Vagina (tissue), 2 donors: ENCODE measurements around the gene LPP. TPM values are rescaled to one million over a fixed set of nuclear protein-coding genes. Genes with fewer than 3 reads are reported as not detected.

Experiments
- DNase-seq, 2 donors: peaks; one replicate each; pipeline ENCODE4 v3.0.0-alpha.2; 2017; ENCODE audit errors: extremely low spot score in 2 of 2
- H3K27ac ChIP-seq: fragments of 200-600 bp; sonication (generic); one replicate; pipeline ENCODE4 v1.5.1; 2019
- H3K27me3 ChIP-seq: fragments of 200-600 bp; sonication (generic); one replicate; pipeline ENCODE4 v1.5.1; 2019
- H3K36me3 ChIP-seq, 2 donors: fragments of 200-600 bp; sonication (generic); one replicate each; pipeline ENCODE4 v1.5.1; 2017 to 2019
- H3K4me1 ChIP-seq: fragments of 200-600 bp; sonication (generic); one replicate; pipeline ENCODE4 v1.5.1; 2019
- H3K4me3 ChIP-seq, 2 donors: fragments of 200-600 bp; sonication (generic); 1 replicate in 1 of 2; 2 replicates in 1 of 2; pipeline ENCODE4 v1.5.1; 2016 to 2019
- H3K9me3 ChIP-seq: fragments of 200-600 bp; sonication (generic); one replicate; pipeline ENCODE4 v1.5.1; 2019
- POLR2A ChIP-seq, 2 donors: fragments of 450-650 bp; IDR thresholded peaks; one replicate each; pipeline ENCODE4 v1.6.1; 2017; ENCODE audit warnings: antibody characterized with exemption in 2 of 2, mild to moderate bottlenecking in 2 of 2, moderate library complexity in 2 of 2
- POLR2AphosphoS5 ChIP-seq, 2 donors: sonication (generic); formaldehyde crosslinking; IDR thresholded peaks; one replicate each; pipeline ENCODE4 v1.9.0; 2017; ENCODE audit warnings: antibody characterized with exemption in 2 of 2, mild to moderate bottlenecking in 2 of 2, low read depth in 1 of 2; ENCODE audit not compliant: insufficient read depth in 1 of 2
- intact Hi-C: fragments of 100-400 bp; cut with DNase I; formaldehyde crosslinking; loops from one replicate; pipeline ENCODE4 v1.15.1; 2023
- total RNA-seq: library from RNA; depleted of rRNA; stranded (reverse); fragments of >200 nt; gene quantifications from one replicate; pipeline ENCODE4 v1.2.3, GENCODE V29; 2016
- TF ChIP-seq, protein P1 (sequence below), 3 experiments: fragments of 450-650 bp in 2 of 3; fragments of 200-600 bp in 1 of 3; sonication (generic) in 1 of 3; IDR thresholded peaks; one replicate each; pipeline ENCODE4 v1.5.1; 2017 to 2019; ENCODE audit warnings: antibody characterized with exemption in 3 of 3, mild to moderate bottlenecking in 2 of 3, moderate library complexity in 2 of 3

Gene LPP
- total RNA-seq, 1 donor from 2014 or later: 248 TPM

- no peaks in the 10 kb centered on the region for H3K9me3 ChIP-seq
- H3K4me1 ChIP-seq: peaks cover 25% of the 10 kb centered on the region
- TF ChIP-seq, protein P1, sequence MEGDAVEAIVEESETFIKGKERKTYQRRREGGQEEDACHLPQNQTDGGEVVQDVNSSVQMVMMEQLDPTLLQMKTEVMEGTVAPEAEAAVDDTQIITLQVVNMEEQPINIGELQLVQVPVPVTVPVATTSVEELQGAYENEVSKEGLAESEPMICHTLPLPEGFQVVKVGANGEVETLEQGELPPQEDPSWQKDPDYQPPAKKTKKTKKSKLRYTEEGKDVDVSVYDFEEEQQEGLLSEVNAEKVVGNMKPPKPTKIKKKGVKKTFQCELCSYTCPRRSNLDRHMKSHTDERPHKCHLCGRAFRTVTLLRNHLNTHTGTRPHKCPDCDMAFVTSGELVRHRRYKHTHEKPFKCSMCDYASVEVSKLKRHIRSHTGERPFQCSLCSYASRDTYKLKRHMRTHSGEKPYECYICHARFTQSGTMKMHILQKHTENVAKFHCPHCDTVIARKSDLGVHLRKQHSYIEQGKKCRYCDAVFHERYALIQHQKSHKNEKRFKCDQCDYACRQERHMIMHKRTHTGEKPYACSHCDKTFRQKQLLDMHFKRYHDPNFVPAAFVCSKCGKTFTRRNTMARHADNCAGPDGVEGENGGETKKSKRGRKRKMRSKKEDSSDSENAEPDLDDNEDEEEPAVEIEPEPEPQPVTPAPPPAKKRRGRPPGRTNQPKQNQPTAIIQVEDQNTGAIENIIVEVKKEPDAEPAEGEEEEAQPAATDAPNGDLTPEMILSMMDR (IDR thresholded peaks at IDR 0.05): no peak
- TF ChIP-seq POLR2AphosphoS5 (IDR thresholded peaks at IDR 0.05; ENCODE audit: insufficient read depth in 1 of 2, low read depth in 1 of 2) (no peak), POLR2A (IDR thresholded peaks at IDR 0.05) (no peak)
- DNase-seq: no peak
- no peaks in the 10 kb centered on the region for H3K36me3 ChIP-seq
- intact Hi-C loops: no loop called here
- no peak overlapping the region for H3K4me3 ChIP-seq
- H3K27ac ChIP-seq: no peak overlapping the region
- H3K27me3 ChIP-seq: no peaks in the 10 kb centered on the region
Measured at GRCh38 chr3:188658606-188659005, 504.6 kb downstream of the LPP start.

DNA sequence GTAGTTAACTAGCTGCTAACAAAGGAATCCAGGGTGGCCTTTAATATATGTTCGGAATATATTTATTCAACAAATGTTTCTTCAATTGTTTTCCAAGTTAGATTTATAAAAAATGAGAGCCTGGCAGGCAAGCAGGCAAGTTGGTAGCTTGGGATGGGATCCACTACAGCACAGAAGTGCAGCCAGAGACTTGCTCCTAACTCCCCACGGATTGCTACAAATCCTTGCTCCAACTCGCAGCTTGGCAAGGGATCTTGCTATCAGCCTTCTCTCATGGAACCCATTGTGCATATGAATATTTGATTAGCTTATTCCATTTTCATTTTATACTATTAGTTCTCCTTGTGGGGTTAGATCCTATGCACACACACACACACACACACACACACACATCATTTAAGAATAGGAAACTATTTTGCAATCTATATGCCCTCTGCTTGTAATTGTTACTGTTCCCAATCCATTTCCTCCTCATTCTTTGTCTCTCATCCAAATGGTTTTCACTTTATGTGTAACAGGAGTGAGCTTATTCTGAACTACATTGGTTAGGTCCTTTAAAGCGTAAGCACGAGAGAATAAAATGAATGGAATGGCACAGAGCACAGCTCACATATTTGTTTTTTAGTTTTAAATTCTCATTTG, 505.6 kb downstream of the LPP start:
- intact Hi-C loops: no loop called here
- DNase-seq: no peak
- H3K36me3 ChIP-seq: no peaks in the 10 kb centered on the region
- H3K4me3 ChIP-seq: no peak overlapping the region
- H3K27me3 ChIP-seq: no peaks in the 10 kb centered on the region
- TF ChIP-seq POLR2A (IDR thresholded peaks at IDR 0.05) (no peak), POLR2AphosphoS5 (IDR thresholded peaks at IDR 0.05; ENCODE audit: insufficient read depth in 1 of 2, low read depth in 1 of 2) (no peak)
- TF ChIP-seq, protein P1 (IDR thresholded peaks at IDR 0.05): no peak
- no peaks in the 10 kb centered on the region for H3K9me3 ChIP-seq
- no peak overlapping the region for H3K27ac ChIP-seq
- H3K4me1 ChIP-seq: peaks cover 25% of the 10 kb centered on the region

DNA sequence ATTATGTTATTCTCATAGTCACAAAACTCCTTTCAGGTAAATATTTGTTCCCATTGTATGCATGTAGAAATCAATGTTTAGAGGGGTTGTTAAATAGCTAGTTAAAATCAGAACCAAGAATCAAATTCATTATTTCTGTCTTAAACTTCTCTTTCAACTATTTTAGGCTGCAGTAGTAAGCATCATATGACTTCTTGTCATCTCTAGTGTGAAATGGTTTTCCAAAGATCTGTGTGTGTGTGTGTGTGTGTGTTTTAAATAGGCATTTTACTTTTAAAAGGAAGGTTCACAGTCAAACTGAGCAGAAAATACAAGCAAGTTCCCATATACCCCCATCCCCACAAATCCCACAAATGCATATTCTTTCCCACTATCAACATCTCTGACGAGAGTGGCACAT, 506.5 kb downstream of the LPP start:
- H3K27me3 ChIP-seq: no peaks in the 10 kb centered on the region
- intact Hi-C loops: no loop called here
- H3K27ac ChIP-seq: no peak overlapping the region
- H3K9me3 ChIP-seq: no peaks in the 10 kb centered on the region
- H3K4me3 ChIP-seq: no peak overlapping the region
- DNase-seq: no peak
- H3K4me1 ChIP-seq: peaks cover 25% of the 10 kb centered on the region
- no peaks in the 10 kb centered on the region for H3K36me3 ChIP-seq
- TF ChIP-seq POLR2A (IDR thresholded peaks at IDR 0.05): no peak
- TF ChIP-seq, protein P1 (IDR thresholded peaks at IDR 0.05): no peak
- TF ChIP-seq POLR2AphosphoS5 (IDR thresholded peaks at IDR 0.05; ENCODE audit: insufficient read depth in 1 of 2, low read depth in 1 of 2): no peak

GRCh38 chr3:188661806-188662205, 507.8 kb downstream of the LPP start:
- TF ChIP-seq, protein P1 (IDR thresholded peaks at IDR 0.05): no peak
- TF ChIP-seq POLR2AphosphoS5 (IDR thresholded peaks at IDR 0.05; ENCODE audit: insufficient read depth in 1 of 2, low read depth in 1 of 2) (no peak), POLR2A (IDR thresholded peaks at IDR 0.05) (no peak)
- H3K9me3 ChIP-seq: no peaks in the 10 kb centered on the region
- no peak for DNase-seq
- no peak overlapping the region for H3K27ac ChIP-seq
- intact Hi-C loops: no loop called here
- H3K4me1 ChIP-seq: peaks cover 25% of the 10 kb centered on the region
- H3K4me3 ChIP-seq: no peak overlapping the region
- no peaks in the 10 kb centered on the region for H3K27me3 ChIP-seq
- no peaks in the 10 kb centered on the region for H3K36me3 ChIP-seq

DNA sequence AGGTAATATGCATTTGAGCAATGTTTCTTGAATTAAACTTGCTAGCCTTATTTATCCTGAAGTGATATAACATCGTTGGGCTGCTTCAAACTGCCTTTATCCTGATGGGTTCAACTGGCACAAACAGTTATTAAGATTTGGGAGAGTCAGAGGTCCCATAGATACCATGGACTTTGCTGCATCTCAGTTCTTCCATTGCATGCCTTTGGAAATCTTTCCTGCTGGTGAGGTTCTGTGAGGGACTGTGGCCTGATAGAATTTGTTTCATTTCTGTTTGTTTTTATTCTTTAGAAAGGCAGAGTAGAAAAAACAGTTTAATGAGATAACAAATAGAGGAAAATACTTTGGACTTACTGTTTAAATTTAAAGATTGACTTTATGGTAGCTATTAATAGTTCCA, 508.3 kb downstream of the LPP start:
- intact Hi-C loops: no loop called here
- DNase-seq: no peak
- Histone ChIP-seq H3K27me3 (no peaks in the 10 kb centered on the region), H3K36me3 (no peaks in the 10 kb centered on the region), H3K9me3 (no peaks in the 10 kb centered on the region), H3K27ac (no peak overlapping the region), H3K4me1 (peaks cover 25% of the 10 kb centered on the region), H3K4me3 (no peak overlapping the region)
- TF ChIP-seq POLR2AphosphoS5 (IDR thresholded peaks at IDR 0.05; ENCODE audit: insufficient read depth in 1 of 2, low read depth in 1 of 2) (no peak), POLR2A (IDR thresholded peaks at IDR 0.05) (no peak)
- TF ChIP-seq, protein P1 (IDR thresholded peaks at IDR 0.05): no peak
